ENCODE data around the gene PIAS4.

The PIAS4 gene

GRCh38 chr19:4061683-4062418, 54.3 kb downstream of the PIAS4 start:
- Mint-ChIP-seq H3K4me3 (peak overlapping the region; percentile 89), H3K36me3 (peaks cover 67% of the 10 kb centered on the region), H3K27ac (peak overlapping the region; percentile 86), H3K4me1 (peaks cover 47% of the 10 kb centered on the region), H3K9me3 (no peaks in the 10 kb centered on the region)
- ATAC-seq (no peak), DNase-seq (ENCODE audit: low spot score in 2 of 2) (no peak)

- peaks cover 39% of the 10 kb centered on the region for H3K4me1 Mint-ChIP-seq
- H3K27ac Mint-ChIP-seq, result peak overlapping the region; percentile 86
- no peaks in the 10 kb centered on the region for H3K9me3 Mint-ChIP-seq
- ATAC-seq, result no peak
- no peak for DNase-seq (ENCODE audit: low spot score in 2 of 2)
- peak overlapping the region; percentile 89 for H3K4me3 Mint-ChIP-seq
- H3K36me3 Mint-ChIP-seq, result peaks cover 59% of the 10 kb centered on the region
These were observed 55.2 kb downstream of the PIAS4 start for GRCh38 chr19:4062419-4063368.

GRCh38 chr19:4063369-4064148, 56.0 kb downstream of the PIAS4 start:
- peak overlapping the region; percentile 89 for H3K4me3 Mint-ChIP-seq
- H3K36me3 Mint-ChIP-seq, result peaks cover 58% of the 10 kb centered on the region
- no peaks in the 10 kb centered on the region for H3K9me3 Mint-ChIP-seq
- peak overlapping the region; percentile 86 for H3K27ac Mint-ChIP-seq
- ATAC-seq (no peak), DNase-seq (ENCODE audit: low spot score in 2 of 2) (peak in 1 of 2 donors; percentile 65)
- peaks cover 36% of the 10 kb centered on the region for H3K4me1 Mint-ChIP-seq

GRCh38 chr19:4064149-4064495, 56.6 kb downstream of the PIAS4 start:
- Mint-ChIP-seq H3K4me3 (peak overlapping the region; percentile 89), H3K4me1 (peaks cover 39% of the 10 kb centered on the region), H3K36me3 (peaks cover 58% of the 10 kb centered on the region), H3K27ac (peak overlapping the region; percentile 86), H3K9me3 (no peaks in the 10 kb centered on the region)
- DNase-seq (ENCODE audit: low spot score in 2 of 2) (no peak), ATAC-seq (no peak)

GRCh38 chr19:4064496-4065260, 57.1 kb downstream of the PIAS4 start:
- H3K9me3 Mint-ChIP-seq, result no peaks in the 10 kb centered on the region
- peaks cover 54% of the 10 kb centered on the region for H3K36me3 Mint-ChIP-seq
- DNase-seq (ENCODE audit: low spot score in 2 of 2) (peak; percentile 36 to 77), ATAC-seq (no peak)
- peaks cover 40% of the 10 kb centered on the region for H3K4me1 Mint-ChIP-seq
- peak overlapping the region; percentile 86 for H3K27ac Mint-ChIP-seq
- peak overlapping the region; percentile 89 for H3K4me3 Mint-ChIP-seq

- ATAC-seq (peak; percentile 84), DNase-seq (ENCODE audit: low spot score in 2 of 2) (peak; percentile 95 to 98)
- peaks cover 46% of the 10 kb centered on the region for H3K36me3 Mint-ChIP-seq
- no peaks in the 10 kb centered on the region for H3K9me3 Mint-ChIP-seq
- no peak overlapping the region for H3K27ac Mint-ChIP-seq
- peaks cover 35% of the 10 kb centered on the region for H3K4me1 Mint-ChIP-seq
- H3K4me3 Mint-ChIP-seq, result peak overlapping the region; percentile 75
These were observed 58.1 kb downstream of the PIAS4 start for GRCh38 chr19:4065430-4066175.

- H3K4me1 Mint-ChIP-seq, result peaks cover 34% of the 10 kb centered on the region
- H3K4me3 Mint-ChIP-seq, result peak overlapping the region; percentile 75
- peaks cover 45% of the 10 kb centered on the region for H3K36me3 Mint-ChIP-seq
- DNase-seq (ENCODE audit: low spot score in 2 of 2) (peak; percentile 46 to 75), ATAC-seq (no peak)
- H3K27ac Mint-ChIP-seq, result peak overlapping the region; percentile 87
- H3K9me3 Mint-ChIP-seq, result no peaks in the 10 kb centered on the region
These were observed 58.7 kb downstream of the PIAS4 start for GRCh38 chr19:4066176-4066606.

- peak within 1 kb of the TSS; percentile 75 for H3K4me3 Mint-ChIP-seq
These were observed 59.3 kb downstream of the PIAS4 start, which contains the start of gene ZBTB7A for GRCh38 chr19:4066682-4067395. Gene ZBTB7A, minus strand, starts transcription at chr19:4066899. Its CDS starts 11,667 bp downstream, at chr19:4055232.

GRCh38 chr19:4067396-4068046, 60.0 kb downstream of the PIAS4 start:
- H3K4me3 Mint-ChIP-seq, result peak overlapping the region; percentile 75
- H3K4me1 Mint-ChIP-seq, result peaks cover 32% of the 10 kb centered on the region
- DNase-seq (ENCODE audit: low spot score in 2 of 2), result peak in 1 of 2 donors; percentile 82
- peak overlapping the region; percentile 78 for H3K27ac Mint-ChIP-seq
- no peaks in the 10 kb centered on the region for H3K9me3 Mint-ChIP-seq
- ATAC-seq, result peak; percentile 0
- peaks cover 33% of the 10 kb centered on the region for H3K36me3 Mint-ChIP-seq

More at GRCh38 chr19:4066682-4067395, 59.3 kb downstream of the PIAS4 start, which contains the start of gene ZBTB7A:
- H3K27ac Mint-ChIP-seq, result peak within 1 kb of the TSS; percentile 87
- H3K36me3 Mint-ChIP-seq, result peaks cover 40% of the 10 kb centered on the region
- DNase-seq (ENCODE audit: low spot score in 2 of 2) (peak; percentile 55 to 89), ATAC-seq (peak; percentile 69)
- peaks cover 34% of the 10 kb centered on the region for H3K4me1 Mint-ChIP-seq
- H3K9me3 Mint-ChIP-seq, result no peaks in the 10 kb centered on the region

GRCh38 chr19:4068047-4068966, 60.8 kb downstream of the PIAS4 start:
- no peak for DNase-seq (ENCODE audit: low spot score in 2 of 2)
- H3K4me3 Mint-ChIP-seq, result peak overlapping the region; percentile 75
- peak overlapping the region; percentile 78 for H3K27ac Mint-ChIP-seq
- no peak for ATAC-seq
- H3K4me1 Mint-ChIP-seq, result peaks cover 24% of the 10 kb centered on the region
- peaks cover 26% of the 10 kb centered on the region for H3K36me3 Mint-ChIP-seq
- no peaks in the 10 kb centered on the region for H3K9me3 Mint-ChIP-seq

GRCh38 chr19:4069331-4069959, 61.9 kb downstream of the PIAS4 start:
- Mint-ChIP-seq H3K4me1 (peaks cover 21% of the 10 kb centered on the region), H3K9me3 (no peaks in the 10 kb centered on the region), H3K4me3 (peak overlapping the region; percentile 75), H3K36me3 (peaks cover 14% of the 10 kb centered on the region), H3K27ac (peak overlapping the region; percentile 63)
- no peak for ATAC-seq
- DNase-seq (ENCODE audit: low spot score in 2 of 2), result peak in 1 of 2 donors; percentile 79
